SJSA1 (cell line): Measurements from ENCODE around the gene TRIM51G. TPM values are rescaled to one million over a fixed set of nuclear protein-coding genes. Genes with fewer than 3 reads are reported as not detected.
"Not testable (repeated sequence)": the region's sequence is repeated elsewhere in the genome, so short reads cannot be mapped to it uniquely, and the experiment has no call there.

Experiments used
- DNase-seq, 2 experiments: peaks; one replicate each; pipeline ENCODE4 v3.0.0-alpha.2; 2015 to 2020; ENCODE audit warnings: low spot score in 2 of 2, low read depth in 1 of 2
- H3K27ac ChIP-seq: fragments of 250-450 bp; sonication (Bioruptor Pico); 2 replicates; pipeline ENCODE4 v1.5.1; 2020; ENCODE audit warnings: mild to moderate bottlenecking, moderate library complexity
- H3K27me3 ChIP-seq: fragments of 250-450 bp; sonication (Bioruptor Pico); replicated peaks from 2 replicates; pipeline ENCODE4 v1.5.1; 2020; ENCODE audit warnings: mild to moderate bottlenecking, moderate library complexity
- H3K36me3 ChIP-seq: fragments of 250-450 bp; sonication (Bioruptor Pico); 2 replicates; pipeline ENCODE4 v1.5.1; 2020; ENCODE audit warnings: mild to moderate bottlenecking
- H3K4me1 ChIP-seq: fragments of 250-450 bp; sonication (Bioruptor Pico); replicated peaks from 2 replicates; pipeline ENCODE4 v1.6.1; 2021; ENCODE audit warnings: mild to moderate bottlenecking
- H3K4me3 ChIP-seq: fragments of 250-450 bp; sonication (Bioruptor Pico); 2 replicates; pipeline ENCODE4 v1.5.1; 2020; ENCODE audit warnings: mild to moderate bottlenecking
- H3K9me3 ChIP-seq: fragments of 250-450 bp; sonication (Bioruptor Pico); replicated peaks from 2 replicates; pipeline ENCODE4 v1.5.1; 2020; ENCODE audit warnings: mild to moderate bottlenecking
- total RNA-seq: library from RNA; depleted of rRNA; stranded (reverse); fragments of >200 nt; shearing (Covaris generic); gene quantifications from 2 replicates; pipeline ENCODE4 v1.2.3, GENCODE V29; 2014; rRNA removed

The TRIM51G gene, protein sequence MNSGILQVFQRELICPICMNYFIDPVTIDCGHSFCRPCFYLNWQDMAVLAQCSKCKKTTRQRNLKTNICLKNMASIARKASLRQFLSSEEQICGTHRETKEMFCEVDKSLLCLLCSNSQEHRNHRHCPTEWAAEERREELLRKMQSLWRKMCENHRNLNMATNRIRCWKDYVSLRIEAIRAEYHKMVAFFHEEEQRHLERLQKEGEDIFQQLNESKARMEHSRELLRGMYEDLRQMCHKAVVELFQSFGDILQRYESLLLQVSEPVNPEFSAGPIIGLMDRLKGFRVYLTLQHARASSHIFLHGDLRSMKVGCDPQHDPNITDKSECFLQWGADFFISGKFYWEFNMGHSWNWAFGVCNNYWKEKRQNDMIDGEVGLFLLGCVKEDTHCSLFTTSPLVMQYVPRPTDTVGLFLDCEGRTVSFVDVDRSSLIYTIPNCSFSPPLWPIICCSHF
- total RNA-seq, result not detected in 2 replicates

DNA sequence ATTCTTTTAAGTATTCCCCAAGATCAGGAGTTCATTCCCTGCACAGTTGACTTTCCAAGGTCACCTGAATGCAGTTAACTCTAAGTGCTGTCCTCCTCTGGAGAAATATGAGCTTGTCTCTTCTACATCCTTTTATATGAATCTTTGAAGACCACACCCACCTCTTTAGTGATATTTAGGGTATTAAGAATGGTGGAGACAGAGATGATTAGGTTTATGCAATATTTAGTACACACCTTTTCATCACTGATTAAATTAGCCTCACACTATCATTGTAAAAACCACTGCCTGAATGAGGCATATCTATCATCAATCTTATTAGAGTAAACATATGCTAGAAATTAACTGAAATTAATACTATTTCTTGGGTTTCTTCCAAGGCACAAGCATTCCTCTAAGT lies at the start of gene TRIM51G:
TSS of gene TRIM51G (minus strand) at position 101 of the 400 bp plus-strand sequence. CDS start 2,190 bp downstream, outside the sequence.
- H3K4me1 ChIP-seq, DNase-seq, H3K4me3 ChIP-seq, H3K27me3 ChIP-seq, H3K27ac ChIP-seq, H3K36me3 ChIP-seq, H3K9me3 ChIP-seq: not testable (repeated sequence)

DNA sequence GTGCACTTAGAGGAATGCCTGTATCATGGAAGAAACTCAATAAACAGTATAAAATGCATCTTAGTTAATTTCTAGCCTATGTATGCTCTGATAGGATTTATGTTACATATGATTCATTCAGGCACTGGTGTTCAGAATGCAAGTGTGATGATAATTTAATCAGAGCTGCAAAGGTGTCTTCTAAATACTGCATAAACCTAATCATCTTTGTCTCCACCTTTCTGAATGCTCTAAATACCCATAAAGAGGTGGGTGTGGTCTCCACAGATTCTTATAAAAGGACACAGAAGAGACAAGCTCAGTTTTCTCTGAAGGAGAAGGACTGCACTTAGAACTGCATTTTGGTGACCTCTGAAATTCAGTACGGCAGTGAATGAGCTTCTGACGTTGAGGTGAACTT lies 44.8 kb upstream of the TRIM51G start, which contains the start of gene TRIM49B:
TSS of gene TRIM49B (plus strand) at position 301 of the 400 bp plus-strand sequence. CDS start 2,777 bp downstream, outside the sequence.
- not testable (repeated sequence) for H3K9me3 ChIP-seq, DNase-seq

DNA sequence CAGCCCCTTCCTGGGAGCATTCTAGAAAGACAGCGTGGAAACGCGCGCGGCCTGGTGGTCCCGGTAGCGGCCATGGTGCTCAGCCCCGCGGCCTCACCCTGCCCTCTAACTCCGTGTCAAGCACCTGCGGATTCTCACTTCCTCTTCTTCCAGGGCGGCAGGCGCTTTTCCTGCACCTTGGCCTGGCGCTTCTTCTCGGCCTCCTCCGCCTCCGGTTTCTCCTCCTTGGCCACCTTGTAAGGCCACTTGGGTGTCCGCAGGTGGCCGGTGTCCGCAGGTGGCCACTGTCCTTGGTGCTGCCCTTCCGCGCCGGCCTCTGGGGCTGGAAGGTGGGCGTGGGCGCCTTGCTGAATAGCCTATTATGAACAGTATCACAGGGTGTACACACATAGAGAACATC lies 15.1 kb downstream of the TRIM51G start:
- H3K36me3 ChIP-seq, H3K4me3 ChIP-seq, H3K27me3 ChIP-seq, H3K4me1 ChIP-seq, DNase-seq, H3K9me3 ChIP-seq, H3K27ac ChIP-seq: not testable (repeated sequence)

More for the DNA sequence above, 44.8 kb upstream of the TRIM51G start, which contains the start of gene TRIM49B:
- not testable (repeated sequence) for H3K27ac ChIP-seq, H3K4me1 ChIP-seq, H3K36me3 ChIP-seq, H3K27me3 ChIP-seq, H3K4me3 ChIP-seq

DNA sequence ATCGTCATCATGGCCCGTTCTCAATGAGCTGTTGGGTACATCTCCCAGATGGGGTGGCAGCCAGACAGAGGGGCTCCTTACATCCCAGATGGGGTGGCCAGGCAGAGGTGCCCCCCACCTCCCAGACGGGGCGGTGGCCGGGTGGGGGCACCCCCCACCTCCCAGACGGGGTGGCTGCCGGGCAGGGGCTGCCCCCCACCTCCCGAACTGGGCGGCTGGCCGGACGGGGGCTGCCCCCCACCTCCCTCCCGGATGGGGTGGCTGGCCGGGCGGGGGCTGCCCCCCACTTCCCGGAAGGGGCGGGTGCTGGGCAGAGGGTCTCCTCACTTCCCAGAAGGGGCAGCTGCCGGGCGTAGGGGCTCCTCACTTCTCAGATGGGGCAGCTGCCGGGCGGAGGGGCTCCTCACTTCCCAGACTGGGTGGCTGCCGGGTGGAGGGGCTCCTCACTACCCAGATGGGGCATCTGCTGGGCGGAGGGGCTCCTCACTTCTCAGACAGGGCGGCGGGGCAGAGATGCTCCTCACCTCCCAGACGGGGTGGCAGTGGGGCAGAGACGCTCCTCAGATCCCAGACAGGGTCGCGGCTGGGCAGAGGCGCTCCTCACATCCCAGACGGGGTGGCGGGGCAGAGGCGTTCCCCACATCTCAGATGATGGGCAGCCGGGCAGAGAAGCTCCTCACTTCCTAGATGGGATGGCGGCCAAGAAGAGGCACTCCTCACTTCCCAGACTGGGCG lies 28.2 kb downstream of the TRIM51G start:
- H3K4me3 ChIP-seq, H3K27ac ChIP-seq, DNase-seq, H3K9me3 ChIP-seq, H3K36me3 ChIP-seq, H3K4me1 ChIP-seq, H3K27me3 ChIP-seq: not testable (repeated sequence)

DNA sequence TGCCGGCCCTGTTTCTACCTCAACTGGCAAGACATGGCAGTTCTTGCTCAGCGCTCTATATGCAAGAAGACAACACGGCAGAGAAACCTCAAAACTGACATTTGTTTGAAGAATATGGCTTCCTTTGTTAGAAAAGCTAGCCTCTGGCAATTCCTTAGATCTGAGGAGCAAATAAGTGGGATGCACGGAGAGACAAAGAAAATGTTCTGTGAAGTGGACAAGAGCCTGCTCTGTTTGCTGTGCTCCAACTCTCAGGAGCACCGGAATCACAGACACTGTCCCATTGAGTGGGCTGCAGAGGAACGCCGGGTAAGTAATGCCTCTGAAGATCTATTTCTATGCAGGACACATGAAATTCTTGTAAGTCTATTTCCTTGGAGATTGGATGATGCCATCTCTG lies 37.9 kb downstream of the TRIM51G start:
- H3K36me3 ChIP-seq, H3K4me1 ChIP-seq, H3K4me3 ChIP-seq, H3K27me3 ChIP-seq, H3K27ac ChIP-seq, H3K9me3 ChIP-seq, DNase-seq: not testable (repeated sequence)

Other genes starting within 250 kb of the TRIM51G start
- gene TRIM49B, start 44.9 kb upstream of the TRIM51G start, total RNA-seq, result not detected in 2 replicates
- gene TRIM64C, start 75.2 kb upstream of the TRIM51G start, total RNA-seq, result not detected in 2 replicates
- gene FOLH1, start 224.7 kb upstream of the TRIM51G start, total RNA-seq, result not detected in 2 replicates